Tibial artery (tissue), 4 donors: ENCODE measurements around the gene POU2F1.

ENCODE experiments used
- DNase-seq, 2 donors: peaks; one replicate each; pipeline ENCODE4 v3.0.0-alpha.2; 2019
- H3K27ac ChIP-seq, 2 donors: fragments of 200-600 bp; sonication (generic) in 1 of 2; 1 replicate in 1 of 2; 2 replicates in 1 of 2; pipeline ENCODE4 v1.5.1; 2018 to 2019; ENCODE audit warnings: mild to moderate bottlenecking in 1 of 2
- H3K27me3 ChIP-seq, 2 donors: fragments of 200-600 bp; sonication (generic) in 1 of 2; one replicate each; pipeline versions ENCODE4 v1.5.1 to v1.6.0; 2016 to 2019
- H3K36me3 ChIP-seq, 3 donors: fragments of 200-600 bp; sonication (generic) in 2 of 3; one replicate each; pipeline ENCODE4 v1.5.1; 2016 to 2019; ENCODE audit warnings: mild to moderate bottlenecking in 2 of 3
- H3K4me1 ChIP-seq, 4 donors: fragments of 200-600 bp; sonication (generic) in 2 of 4; 1 replicate in 3 of 4; 2 replicates in 1 of 4; pipeline ENCODE4 v1.5.1; 2016 to 2019
- H3K4me3 ChIP-seq, 2 donors: fragments of 200-600 bp; sonication (generic) in 1 of 2; 1 replicate in 1 of 2; 2 replicates in 1 of 2; pipeline ENCODE4 v1.5.1; 2018 to 2019; ENCODE audit warnings: mild to moderate bottlenecking in 2 of 2
- H3K9me3 ChIP-seq, 3 donors: fragments of 200-600 bp; sonication (generic) in 1 of 3; one replicate each; pipeline ENCODE4 v1.5.1; 2016 to 2019
- intact Hi-C: fragments of 100-400 bp; cut with DNase I; formaldehyde crosslinking; loops from one replicate; pipeline ENCODE4 v1.15.0; 2023; ENCODE audit warnings: low total_unique reads
- TF ChIP-seq, protein P1 (sequence below), 2 experiments: fragments of 200-600 bp in 1 of 2; fragments of 450-650 bp in 1 of 2; IDR thresholded peaks; one replicate each; pipeline ENCODE4 v1.5.1; 2017 to 2019; ENCODE audit warnings: antibody characterized with exemption in 2 of 2, mild to moderate bottlenecking in 1 of 2, moderate library complexity in 1 of 2

The POU2F1 gene

DNA sequence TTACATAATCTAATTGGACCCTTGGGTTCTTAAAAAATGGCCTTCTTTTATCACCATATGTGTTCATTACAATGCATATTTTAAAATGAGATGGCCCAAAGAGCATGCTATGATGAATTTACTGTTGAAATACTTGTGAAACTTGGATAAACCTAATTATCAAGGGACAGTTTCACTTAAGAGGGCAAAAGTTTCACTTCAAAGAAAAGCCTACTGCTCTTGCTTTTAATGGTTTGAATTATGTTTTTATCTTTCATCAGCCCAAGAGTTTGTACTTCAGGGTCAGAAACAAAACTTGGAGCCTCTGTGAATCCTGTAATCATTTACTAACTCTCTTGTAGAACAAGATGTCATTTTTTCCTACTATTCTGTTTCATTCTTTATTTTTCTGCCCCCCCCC, 32.3 kb downstream of the POU2F1 start:
- Histone ChIP-seq H3K4me1 (peaks cover 0 to 15% (median 4%) of the 10 kb centered on the region in 4 donors), H3K27me3 (no peaks in the 10 kb centered on the region), H3K4me3 (no peak overlapping the region), H3K36me3 (no peaks in the 10 kb centered on the region), H3K27ac (no peak overlapping the region), H3K9me3 (no peaks in the 10 kb centered on the region)
- DNase-seq: no peak
- TF ChIP-seq, protein P1, sequence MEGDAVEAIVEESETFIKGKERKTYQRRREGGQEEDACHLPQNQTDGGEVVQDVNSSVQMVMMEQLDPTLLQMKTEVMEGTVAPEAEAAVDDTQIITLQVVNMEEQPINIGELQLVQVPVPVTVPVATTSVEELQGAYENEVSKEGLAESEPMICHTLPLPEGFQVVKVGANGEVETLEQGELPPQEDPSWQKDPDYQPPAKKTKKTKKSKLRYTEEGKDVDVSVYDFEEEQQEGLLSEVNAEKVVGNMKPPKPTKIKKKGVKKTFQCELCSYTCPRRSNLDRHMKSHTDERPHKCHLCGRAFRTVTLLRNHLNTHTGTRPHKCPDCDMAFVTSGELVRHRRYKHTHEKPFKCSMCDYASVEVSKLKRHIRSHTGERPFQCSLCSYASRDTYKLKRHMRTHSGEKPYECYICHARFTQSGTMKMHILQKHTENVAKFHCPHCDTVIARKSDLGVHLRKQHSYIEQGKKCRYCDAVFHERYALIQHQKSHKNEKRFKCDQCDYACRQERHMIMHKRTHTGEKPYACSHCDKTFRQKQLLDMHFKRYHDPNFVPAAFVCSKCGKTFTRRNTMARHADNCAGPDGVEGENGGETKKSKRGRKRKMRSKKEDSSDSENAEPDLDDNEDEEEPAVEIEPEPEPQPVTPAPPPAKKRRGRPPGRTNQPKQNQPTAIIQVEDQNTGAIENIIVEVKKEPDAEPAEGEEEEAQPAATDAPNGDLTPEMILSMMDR (IDR thresholded peaks at IDR 0.05): no peak
- intact Hi-C loops: no loop called here

DNA sequence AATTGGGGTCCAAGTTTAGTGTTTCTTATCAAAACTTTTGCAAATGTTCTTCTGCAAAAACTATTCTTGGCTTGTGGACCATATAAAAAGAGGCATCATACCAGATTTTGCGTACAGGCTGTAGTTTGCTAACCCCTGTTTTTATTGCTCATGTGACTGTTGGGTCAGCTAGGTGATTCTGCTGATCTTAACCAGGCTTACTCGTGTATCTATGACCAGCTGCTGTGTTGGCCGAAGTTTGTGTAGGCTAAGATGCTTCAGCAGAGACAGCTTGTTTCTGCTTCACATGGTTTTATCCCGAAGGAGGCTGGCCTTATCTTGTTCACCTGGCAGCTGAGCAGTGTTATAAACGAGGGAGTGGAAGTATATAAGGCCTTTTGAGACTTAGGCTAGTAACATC, 38.2 kb downstream of the POU2F1 start:
- Histone ChIP-seq H3K4me1 (peaks cover 0 to 25% (median 8%) of the 10 kb centered on the region in 4 donors), H3K36me3 (no peaks in the 10 kb centered on the region), H3K9me3 (no peaks in the 10 kb centered on the region), H3K27me3 (no peaks in the 10 kb centered on the region), H3K27ac (no peak overlapping the region), H3K4me3 (no peak overlapping the region)
- TF ChIP-seq, protein P1 (IDR thresholded peaks at IDR 0.05): no peak
- DNase-seq: no peak
- intact Hi-C loops: no loop called here

DNA sequence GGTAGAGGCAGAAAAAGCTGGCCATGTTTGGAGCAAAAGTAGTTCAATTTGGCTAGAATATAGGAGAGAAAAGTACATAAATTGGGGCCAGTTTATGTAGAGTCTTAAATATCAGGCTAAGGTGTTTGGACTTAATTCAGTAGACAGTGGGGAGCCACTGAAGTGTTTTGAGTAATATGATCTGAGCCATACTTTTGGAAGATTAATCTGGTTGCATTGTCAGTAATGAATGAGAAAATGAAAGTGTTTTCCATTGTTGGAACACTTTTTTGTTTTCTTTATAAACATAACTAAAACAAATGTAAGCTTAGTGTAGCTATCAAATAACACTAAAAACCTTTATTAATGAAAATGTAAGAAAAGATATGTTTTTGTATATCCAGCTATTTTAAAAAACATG, 42.1 kb downstream of the POU2F1 start:
- no peak overlapping the region for H3K27ac ChIP-seq
- intact Hi-C loops: no loop called here
- H3K4me3 ChIP-seq: no peak overlapping the region
- no peak for DNase-seq
- H3K9me3 ChIP-seq: no peaks in the 10 kb centered on the region
- no peaks in the 10 kb centered on the region for H3K27me3 ChIP-seq
- H3K4me1 ChIP-seq: peaks cover 0 to 36% (median 6%) of the 10 kb centered on the region in 4 donors
- no peaks in the 10 kb centered on the region for H3K36me3 ChIP-seq
- TF ChIP-seq, protein P1 (IDR thresholded peaks at IDR 0.05): no peak

DNA sequence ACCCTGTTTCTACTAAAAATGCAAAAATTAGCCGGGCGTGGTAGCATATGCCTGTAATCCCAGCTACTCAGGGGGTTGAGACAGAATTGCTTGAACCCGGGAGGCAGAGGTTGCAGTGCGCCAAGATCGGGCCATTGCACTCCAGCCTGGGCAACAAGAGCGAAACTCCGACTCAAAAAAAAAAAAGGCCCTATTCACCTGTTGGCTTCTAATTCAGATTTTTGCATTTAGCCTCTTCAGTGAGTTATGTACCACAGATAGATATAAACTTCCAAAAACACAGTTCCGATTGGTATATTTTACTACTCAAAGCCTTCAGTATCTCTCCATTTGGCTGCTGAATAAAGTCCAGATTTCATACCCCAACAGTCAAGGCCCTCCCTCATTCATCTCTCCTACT, 42.7 kb downstream of the POU2F1 start:
- no peaks in the 10 kb centered on the region for H3K36me3 ChIP-seq
- no peak overlapping the region for H3K4me3 ChIP-seq
- intact Hi-C loops: no loop called here
- DNase-seq: no peak
- H3K9me3 ChIP-seq: no peaks in the 10 kb centered on the region
- no peak overlapping the region for H3K27ac ChIP-seq
- TF ChIP-seq, protein P1 (IDR thresholded peaks at IDR 0.05): no peak
- H3K27me3 ChIP-seq: no peaks in the 10 kb centered on the region
- peaks cover 0 to 37% (median 6%) of the 10 kb centered on the region in 4 donors for H3K4me1 ChIP-seq

DNA sequence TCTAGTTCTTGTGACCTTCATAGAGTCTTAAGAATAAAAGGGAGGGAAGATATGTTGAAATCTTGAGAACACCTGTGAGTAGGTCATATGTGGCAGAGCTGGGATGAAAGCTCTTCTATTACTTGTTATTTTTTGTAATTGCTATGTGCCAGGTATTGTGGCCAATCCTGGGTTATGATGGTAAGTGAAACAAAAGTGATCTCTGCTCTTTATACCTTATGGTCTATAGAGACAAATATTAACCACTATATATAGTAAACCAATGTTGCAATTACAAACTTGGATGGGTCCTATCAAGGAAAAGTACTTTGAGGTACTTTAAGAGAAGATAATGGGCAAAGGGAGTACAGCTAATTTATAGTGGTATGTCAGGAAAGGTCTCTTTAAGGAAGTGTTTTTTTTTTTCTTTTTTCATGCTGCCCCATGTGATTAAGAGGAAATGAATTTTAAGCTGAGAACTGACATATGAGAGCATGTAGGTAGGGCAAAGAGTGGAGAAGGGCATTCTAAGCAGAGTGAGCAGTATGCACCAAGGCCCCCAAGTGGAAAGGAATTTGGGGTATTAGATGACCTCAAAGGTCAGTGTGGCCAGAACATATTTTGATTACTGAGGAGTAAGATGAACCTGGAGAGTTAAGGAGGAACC, 43.3 kb downstream of the POU2F1 start:
- Histone ChIP-seq H3K4me3 (no peak overlapping the region), H3K27ac (no peak overlapping the region), H3K27me3 (no peaks in the 10 kb centered on the region), H3K4me1 (peaks cover 0 to 41% (median 3%) of the 10 kb centered on the region in 4 donors), H3K36me3 (no peaks in the 10 kb centered on the region), H3K9me3 (no peaks in the 10 kb centered on the region)
- intact Hi-C loops: no loop called here
- TF ChIP-seq, protein P1 (IDR thresholded peaks at IDR 0.05): no peak
- no peak for DNase-seq
